ENCODE measurements around the gene ZNF280A. TPM values are rescaled to one million over a fixed set of nuclear protein-coding genes. Genes with fewer than 3 reads are reported as not detected.

Gene ZNF280A
- total and polyA plus RNA-seq, 2 experiments from 2014 or later: 0.44 to 0.47 TPM

DNA sequence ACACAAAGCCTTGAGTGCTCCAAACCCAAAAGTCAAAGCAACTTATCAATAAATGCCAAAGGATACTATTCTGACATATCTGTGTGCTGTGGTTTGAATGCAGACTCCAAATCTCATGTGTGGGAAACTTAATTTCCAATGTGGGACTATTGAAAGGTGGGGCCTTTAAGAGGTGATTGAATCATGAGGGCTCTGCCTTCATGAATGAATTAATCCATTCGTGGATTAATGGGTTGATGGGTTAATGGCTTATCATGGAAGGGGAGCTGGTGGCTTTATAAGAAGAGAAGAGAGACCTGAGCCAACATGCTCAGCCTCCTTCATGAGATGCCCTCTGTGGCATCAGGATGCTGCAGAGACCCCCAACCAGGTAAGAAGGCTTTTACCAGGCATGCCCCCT lies 16.8 kb upstream of the ZNF280A start:
- H3K9me3 ChIP-seq (ENCODE audit: low read depth): no peaks in the 10 kb centered on the region
- H4K20me1 ChIP-seq (ENCODE audit: insufficient read depth, poor library complexity, severe bottlenecking): no peaks in the 10 kb centered on the region
- no peaks in the 10 kb centered on the region for H3K9me2 ChIP-seq (replicated peaks; ENCODE audit: insufficient read depth)
- no peak overlapping the region for H3K27ac ChIP-seq
- 31% methylated on average over 1 of the region's 1 CpG for WGBS (ENCODE audit: low lambda C conversion rate, missing lambda C conversion rate)
- no peaks in the 10 kb centered on the region for H3K36me3 ChIP-seq (replicated peaks; ENCODE audit: insufficient read depth, low read depth)
- no peak for TF ChIP-seq EZH2 (IDR thresholded peaks at IDR 0.05; ENCODE audit: borderline replicate concordance)
- TF ChIP-seq, protein P1, sequence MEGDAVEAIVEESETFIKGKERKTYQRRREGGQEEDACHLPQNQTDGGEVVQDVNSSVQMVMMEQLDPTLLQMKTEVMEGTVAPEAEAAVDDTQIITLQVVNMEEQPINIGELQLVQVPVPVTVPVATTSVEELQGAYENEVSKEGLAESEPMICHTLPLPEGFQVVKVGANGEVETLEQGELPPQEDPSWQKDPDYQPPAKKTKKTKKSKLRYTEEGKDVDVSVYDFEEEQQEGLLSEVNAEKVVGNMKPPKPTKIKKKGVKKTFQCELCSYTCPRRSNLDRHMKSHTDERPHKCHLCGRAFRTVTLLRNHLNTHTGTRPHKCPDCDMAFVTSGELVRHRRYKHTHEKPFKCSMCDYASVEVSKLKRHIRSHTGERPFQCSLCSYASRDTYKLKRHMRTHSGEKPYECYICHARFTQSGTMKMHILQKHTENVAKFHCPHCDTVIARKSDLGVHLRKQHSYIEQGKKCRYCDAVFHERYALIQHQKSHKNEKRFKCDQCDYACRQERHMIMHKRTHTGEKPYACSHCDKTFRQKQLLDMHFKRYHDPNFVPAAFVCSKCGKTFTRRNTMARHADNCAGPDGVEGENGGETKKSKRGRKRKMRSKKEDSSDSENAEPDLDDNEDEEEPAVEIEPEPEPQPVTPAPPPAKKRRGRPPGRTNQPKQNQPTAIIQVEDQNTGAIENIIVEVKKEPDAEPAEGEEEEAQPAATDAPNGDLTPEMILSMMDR (IDR thresholded peaks at IDR 0.05; ENCODE audit: poor library complexity): no peak
- TF ChIP-seq EZH2phosphoT487 (IDR thresholded peaks at IDR 0.05; ENCODE audit: low read depth, severe bottlenecking, unreplicated experiment): no peak
- H3K4me2 ChIP-seq: no peak overlapping the region
- H2AFZ ChIP-seq: no peak overlapping the region
- H3K79me2 ChIP-seq: no peaks in the 10 kb centered on the region
- no peak overlapping the region for H3K4me3 ChIP-seq
- H3K27me3 ChIP-seq: no peaks in the 10 kb centered on the region
- no peaks in the 10 kb centered on the region for H3K4me1 ChIP-seq (ENCODE audit: insufficient read depth)
- no peak for DNase-seq (ENCODE audit: low spot score)

DNA sequence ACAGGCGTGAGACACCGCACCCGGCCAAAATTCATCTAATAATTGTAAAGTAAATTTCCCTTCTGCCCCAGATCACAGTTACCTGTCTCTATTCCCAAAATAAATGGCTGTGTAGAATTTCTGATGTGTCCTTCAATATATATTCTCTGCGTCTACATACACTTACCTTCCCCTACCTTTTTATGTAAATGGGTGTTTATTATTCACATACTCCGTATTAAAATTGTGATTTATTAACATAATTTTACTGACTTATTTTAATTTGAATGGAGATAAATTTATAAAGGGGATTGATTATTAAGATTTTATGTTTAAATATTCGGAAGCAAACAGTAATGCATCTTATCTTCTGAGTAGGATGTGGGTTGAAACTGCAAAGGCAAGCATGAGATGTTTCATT lies 16.4 kb upstream of the ZNF280A start:
- H3K4me3 ChIP-seq: no peak overlapping the region

DNA sequence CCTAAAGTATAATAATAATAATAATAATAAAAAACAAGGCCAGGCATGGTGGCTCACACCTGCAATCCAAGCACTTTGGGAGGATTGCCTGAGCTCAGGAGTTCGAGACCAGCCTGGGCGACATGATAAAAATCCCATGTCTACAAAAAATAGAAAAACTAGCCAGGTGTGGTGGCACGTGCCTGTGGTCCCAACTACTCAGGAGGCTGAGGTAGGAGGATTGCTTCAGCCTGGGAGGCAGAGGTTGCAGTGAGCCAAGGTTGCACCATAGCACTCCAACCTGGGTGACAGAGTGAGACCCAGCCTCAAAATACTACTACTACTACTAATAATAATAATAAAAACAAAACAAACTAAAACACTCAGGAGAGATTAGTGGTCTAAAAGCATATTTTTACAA lies 15.6 kb upstream of the ZNF280A start:
- no peaks in the 10 kb centered on the region for H3K9me3 ChIP-seq (ENCODE audit: low read depth)
- 82% methylated on average over 3 of the region's 3 CpGs for WGBS (ENCODE audit: low lambda C conversion rate, missing lambda C conversion rate)
- H3K27ac ChIP-seq: no peak overlapping the region
- no peaks in the 10 kb centered on the region for H3K27me3 ChIP-seq
- no peaks in the 10 kb centered on the region for H3K79me2 ChIP-seq
- H4K20me1 ChIP-seq (ENCODE audit: insufficient read depth, poor library complexity, severe bottlenecking): no peaks in the 10 kb centered on the region
- H3K4me2 ChIP-seq: no peak overlapping the region
- H3K4me1 ChIP-seq (ENCODE audit: insufficient read depth): no peaks in the 10 kb centered on the region
- DNase-seq (ENCODE audit: low spot score): no peak
- no peaks in the 10 kb centered on the region for H3K9me2 ChIP-seq (replicated peaks; ENCODE audit: insufficient read depth)
- no peak overlapping the region for H2AFZ ChIP-seq
- TF ChIP-seq EZH2phosphoT487 (IDR thresholded peaks at IDR 0.05; ENCODE audit: low read depth, severe bottlenecking, unreplicated experiment): no peak
- TF ChIP-seq, protein P1 (IDR thresholded peaks at IDR 0.05; ENCODE audit: poor library complexity): no peak
- no peak for TF ChIP-seq EZH2 (IDR thresholded peaks at IDR 0.05; ENCODE audit: borderline replicate concordance)
- H3K36me3 ChIP-seq (replicated peaks; ENCODE audit: insufficient read depth, low read depth): no peaks in the 10 kb centered on the region
- H3K4me3 ChIP-seq: no peak overlapping the region

More for the DNA sequence above, 16.4 kb upstream of the ZNF280A start:
- no peaks in the 10 kb centered on the region for H3K36me3 ChIP-seq (replicated peaks; ENCODE audit: insufficient read depth, low read depth)
- H4K20me1 ChIP-seq (ENCODE audit: insufficient read depth, poor library complexity, severe bottlenecking): no peaks in the 10 kb centered on the region
- no peak overlapping the region for H3K4me2 ChIP-seq
- no peaks in the 10 kb centered on the region for H3K4me1 ChIP-seq (ENCODE audit: insufficient read depth)
- WGBS (ENCODE audit: low lambda C conversion rate, missing lambda C conversion rate): 71% methylated on average over 6 of the region's 6 CpGs
- H3K9me2 ChIP-seq (replicated peaks; ENCODE audit: insufficient read depth): no peaks in the 10 kb centered on the region
- DNase-seq (ENCODE audit: low spot score): no peak
- no peak overlapping the region for H2AFZ ChIP-seq
- no peaks in the 10 kb centered on the region for H3K27me3 ChIP-seq
- H3K27ac ChIP-seq: no peak overlapping the region
- TF ChIP-seq EZH2phosphoT487 (IDR thresholded peaks at IDR 0.05; ENCODE audit: low read depth, severe bottlenecking, unreplicated experiment) (no peak), EZH2 (IDR thresholded peaks at IDR 0.05; ENCODE audit: borderline replicate concordance) (no peak)
- TF ChIP-seq, protein P1 (IDR thresholded peaks at IDR 0.05; ENCODE audit: poor library complexity): no peak
- no peaks in the 10 kb centered on the region for H3K79me2 ChIP-seq
- H3K9me3 ChIP-seq (ENCODE audit: low read depth): no peaks in the 10 kb centered on the region

All from hepatocyte (in vitro differentiated cells).